Calu3 (cell line): ENCODE measurements around the gene ABAT. TPM values are rescaled to one million over a fixed set of nuclear protein-coding genes. Genes with fewer than 3 reads are reported as not detected.

ENCODE experiments used
- BruUV-seq: library from RNA; stranded (reverse); fragments of 400-500 nt; replicated peaks from 2 replicates; lab custom pipeline; 2021; lab: Mats Ljungman, UMichigan
- CTCF ChIA-PET: fragments of 300-600 bp; sonication (Branson Sonifier 250); formaldehyde crosslinking; loops from one replicate; lab custom pipeline; 2022; ENCODE audit warnings: antibody characterized with exemption; lab: Charles Lee
- DNase-seq: peaks from one replicate; pipeline ENCODE4 v3.0.0; 2022
- H3K27ac Mint-ChIP-seq: one replicate; pipeline ENCODE4 v1.8.0; 2022; ENCODE audit warnings: mixed read lengths; ENCODE audit not compliant: unreplicated experiment
- H3K27me3 Mint-ChIP-seq: one replicate; pipeline ENCODE4 v1.8.0; 2022; ENCODE audit warnings: mixed read lengths; ENCODE audit not compliant: unreplicated experiment
- H3K36me3 Mint-ChIP-seq: one replicate; pipeline ENCODE4 v1.8.0; 2022; ENCODE audit warnings: mild to moderate bottlenecking, moderate library complexity, mixed read lengths; ENCODE audit not compliant: insufficient read depth, unreplicated experiment
- H3K4me1 Mint-ChIP-seq: one replicate; pipeline ENCODE4 v1.8.0; 2022; ENCODE audit warnings: mild to moderate bottlenecking, low read depth, mixed read lengths; ENCODE audit not compliant: unreplicated experiment
- H3K4me3 Mint-ChIP-seq: one replicate; pipeline ENCODE4 v1.8.0; 2022; ENCODE audit warnings: mild to moderate bottlenecking, low read depth, moderate library complexity, mixed read lengths; ENCODE audit not compliant: unreplicated experiment
- H3K9me3 Mint-ChIP-seq: one replicate; pipeline ENCODE4 v1.8.0; 2022; ENCODE audit warnings: low read depth, mixed read lengths; ENCODE audit not compliant: unreplicated experiment
- intact Hi-C: fragments of 100-400 bp; cut with micrococcal nuclease; formaldehyde crosslinking; loops from one replicate; pipeline ENCODE4 v1.10.0; 2022; ENCODE audit not compliant: unreplicated experiment
- total RNA-seq: library from RNA; stranded (reverse); gene quantifications from 2 replicates; pipeline ENCODE4 v1.2.3, GENCODE V29; 2022
- TF ChIP-seq, protein P1 (sequence below): fragments of 200-600 bp; IDR thresholded peaks from one replicate; pipeline ENCODE4 v1.8.0; 2022; ENCODE audit warnings: antibody characterized with exemption; ENCODE audit not compliant: unreplicated experiment

ABAT gene
- total RNA-seq, 1 experiment from 2014 or later: 12.6 TPM

DNA sequence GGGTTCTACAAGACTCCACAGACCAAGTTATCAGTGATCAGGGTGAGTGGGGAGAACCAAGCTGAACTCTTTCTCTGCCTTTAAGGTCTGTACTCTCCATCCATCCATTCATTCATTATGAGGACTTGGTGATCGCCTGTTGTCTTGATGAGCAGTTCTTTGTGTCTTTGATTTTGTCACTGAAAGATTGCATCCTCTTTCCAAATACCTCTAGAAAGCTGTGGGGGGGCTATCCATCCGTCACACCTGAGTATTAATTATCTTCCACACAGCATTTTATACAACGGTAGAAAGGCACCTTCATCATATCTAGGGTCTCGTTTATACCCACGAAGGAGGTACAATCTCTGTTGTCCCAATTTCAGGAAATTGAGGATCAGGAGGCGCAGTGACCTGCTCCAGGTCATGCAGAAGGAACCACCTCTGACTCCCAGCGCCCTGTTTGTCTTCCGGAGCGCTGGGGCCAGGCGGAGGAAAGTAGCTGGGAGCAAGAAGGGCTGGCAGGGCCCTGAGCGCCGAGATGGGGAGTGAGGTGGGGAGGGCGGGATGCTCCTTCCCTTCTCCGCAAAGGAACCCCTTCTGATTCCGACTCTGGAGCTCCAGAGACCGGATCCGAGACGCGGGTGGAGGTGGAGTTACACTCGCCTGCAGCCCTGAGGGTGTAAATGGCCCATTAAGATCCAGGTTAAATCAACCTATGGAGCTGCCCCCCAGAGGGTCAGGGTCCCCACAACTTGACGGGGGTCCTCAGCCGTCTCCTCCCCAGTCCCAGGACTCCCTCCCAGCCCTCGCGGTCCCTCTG is 605 bp upstream of the ABAT start:
- Mint-ChIP-seq H3K27me3 (no peaks in the 10 kb centered on the region), H3K4me3 (peak overlapping the region; percentile 88), H3K27ac (peak overlapping the region; percentile 73), H3K36me3 (peaks cover 21% of the 10 kb centered on the region), H3K4me1 (peaks cover 47% of the 10 kb centered on the region), H3K9me3 (no peaks in the 10 kb centered on the region)
- CTCF ChIA-PET: interaction anchor here (0.5 kb wide), 1 partner anchor 360 kb away, joined by 5 read pairs; no protein-coding TSS in a partner anchor
- intact Hi-C loops: no loop called here
- no TSS peak for BruUV-seq
- TF ChIP-seq, protein P1, sequence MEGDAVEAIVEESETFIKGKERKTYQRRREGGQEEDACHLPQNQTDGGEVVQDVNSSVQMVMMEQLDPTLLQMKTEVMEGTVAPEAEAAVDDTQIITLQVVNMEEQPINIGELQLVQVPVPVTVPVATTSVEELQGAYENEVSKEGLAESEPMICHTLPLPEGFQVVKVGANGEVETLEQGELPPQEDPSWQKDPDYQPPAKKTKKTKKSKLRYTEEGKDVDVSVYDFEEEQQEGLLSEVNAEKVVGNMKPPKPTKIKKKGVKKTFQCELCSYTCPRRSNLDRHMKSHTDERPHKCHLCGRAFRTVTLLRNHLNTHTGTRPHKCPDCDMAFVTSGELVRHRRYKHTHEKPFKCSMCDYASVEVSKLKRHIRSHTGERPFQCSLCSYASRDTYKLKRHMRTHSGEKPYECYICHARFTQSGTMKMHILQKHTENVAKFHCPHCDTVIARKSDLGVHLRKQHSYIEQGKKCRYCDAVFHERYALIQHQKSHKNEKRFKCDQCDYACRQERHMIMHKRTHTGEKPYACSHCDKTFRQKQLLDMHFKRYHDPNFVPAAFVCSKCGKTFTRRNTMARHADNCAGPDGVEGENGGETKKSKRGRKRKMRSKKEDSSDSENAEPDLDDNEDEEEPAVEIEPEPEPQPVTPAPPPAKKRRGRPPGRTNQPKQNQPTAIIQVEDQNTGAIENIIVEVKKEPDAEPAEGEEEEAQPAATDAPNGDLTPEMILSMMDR: no peak
- DNase-seq: no peak

DNA sequence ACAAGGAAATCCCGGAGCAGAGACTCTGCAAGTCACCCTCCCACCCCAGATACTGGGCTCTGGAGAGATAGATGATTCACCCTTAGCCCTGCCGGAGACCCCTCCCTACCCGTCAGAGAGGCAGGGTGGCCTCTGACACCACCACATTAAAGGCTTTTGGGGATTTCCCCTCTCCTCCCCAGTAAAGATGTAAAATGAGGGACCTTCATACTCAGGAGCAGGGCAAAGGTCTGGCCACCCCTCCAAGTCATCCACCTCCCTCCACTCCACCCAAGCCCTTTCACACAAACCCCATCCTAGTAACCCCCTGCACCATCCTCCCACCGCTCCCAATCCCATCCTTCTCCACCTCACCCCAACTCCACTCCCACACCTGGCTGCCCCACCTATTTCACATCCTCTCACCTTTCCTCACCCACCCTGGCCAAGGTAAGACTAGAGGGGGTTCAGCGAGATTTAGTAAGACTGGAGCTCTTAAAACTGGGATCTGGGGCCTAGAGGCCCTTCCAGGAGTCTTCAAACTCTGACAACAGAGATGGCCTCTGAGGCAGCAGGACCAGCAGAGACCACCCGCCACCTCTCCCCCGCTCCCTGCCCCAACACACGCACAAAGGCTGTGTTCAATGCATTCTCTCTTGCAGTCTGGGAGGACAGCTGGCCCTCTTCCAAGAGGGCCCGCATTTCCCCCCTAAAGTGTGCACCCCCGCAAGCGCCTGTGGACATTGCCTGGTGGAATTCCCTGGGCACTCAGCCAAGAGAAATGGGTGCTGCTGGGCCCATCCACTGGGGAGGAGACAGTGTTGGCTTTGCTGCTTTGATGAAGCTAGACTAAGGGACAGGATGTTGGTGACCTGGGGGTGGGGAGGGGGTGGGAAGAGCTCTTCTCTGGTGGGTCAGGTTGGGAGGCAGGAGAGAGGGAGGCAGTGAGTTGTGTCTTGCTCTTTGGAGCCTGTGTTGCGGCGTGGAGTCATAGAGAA is 1.1 kb downstream of the ABAT start:
- Mint-ChIP-seq H3K4me3 (peak overlapping the region; percentile 88), H3K27ac (peak overlapping the region; percentile 73), H3K27me3 (no peaks in the 10 kb centered on the region), H3K36me3 (peaks cover 27% of the 10 kb centered on the region), H3K4me1 (peaks cover 60% of the 10 kb centered on the region), H3K9me3 (peaks cover 3% of the 10 kb centered on the region)
- no peak for DNase-seq
- TF ChIP-seq, protein P1: no peak
- BruUV-seq: no TSS peak
- intact Hi-C loops: loop anchor here (5.0 kb wide), 1 partner anchor 122 kb away; the partner anchor contains the start of genes PMM2 and TMEM186
- CTCF ChIA-PET: no interaction called here

DNA sequence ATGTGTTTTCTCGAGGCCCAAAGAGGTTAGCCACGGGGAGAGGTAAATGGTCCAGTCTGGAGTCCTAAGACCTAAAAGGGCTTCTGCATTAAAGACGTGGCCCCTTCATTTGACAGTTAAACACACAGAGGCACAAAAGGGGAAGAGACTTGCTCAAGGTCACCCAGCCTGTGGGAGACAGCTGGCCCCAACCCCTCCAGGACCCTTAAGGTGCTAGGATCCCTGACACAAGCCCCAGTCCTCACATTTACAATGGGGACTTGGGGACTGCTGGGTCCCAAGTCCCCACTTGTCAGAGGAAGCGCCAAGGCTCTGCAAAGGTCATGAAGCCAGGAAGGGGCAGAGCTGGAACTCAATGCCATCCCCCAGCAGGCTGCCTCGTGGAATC is 1.7 kb downstream of the ABAT start:
- peak overlapping the region; percentile 88 for H3K4me3 Mint-ChIP-seq
- H3K27me3 Mint-ChIP-seq: no peaks in the 10 kb centered on the region
- intact Hi-C loops: loop anchor here (5.0 kb wide), 1 partner anchor 121 kb away; the partner anchor contains the start of genes PMM2 and TMEM186
- peaks cover 60% of the 10 kb centered on the region for H3K4me1 Mint-ChIP-seq
- TSS peak; percentile 16 for BruUV-seq
- DNase-seq: no peak
- peaks cover 27% of the 10 kb centered on the region for H3K36me3 Mint-ChIP-seq
- H3K9me3 Mint-ChIP-seq: peaks cover 3% of the 10 kb centered on the region
- H3K27ac Mint-ChIP-seq: no peak overlapping the region
- CTCF ChIA-PET: no interaction called here
- TF ChIP-seq, protein P1: no peak

DNA sequence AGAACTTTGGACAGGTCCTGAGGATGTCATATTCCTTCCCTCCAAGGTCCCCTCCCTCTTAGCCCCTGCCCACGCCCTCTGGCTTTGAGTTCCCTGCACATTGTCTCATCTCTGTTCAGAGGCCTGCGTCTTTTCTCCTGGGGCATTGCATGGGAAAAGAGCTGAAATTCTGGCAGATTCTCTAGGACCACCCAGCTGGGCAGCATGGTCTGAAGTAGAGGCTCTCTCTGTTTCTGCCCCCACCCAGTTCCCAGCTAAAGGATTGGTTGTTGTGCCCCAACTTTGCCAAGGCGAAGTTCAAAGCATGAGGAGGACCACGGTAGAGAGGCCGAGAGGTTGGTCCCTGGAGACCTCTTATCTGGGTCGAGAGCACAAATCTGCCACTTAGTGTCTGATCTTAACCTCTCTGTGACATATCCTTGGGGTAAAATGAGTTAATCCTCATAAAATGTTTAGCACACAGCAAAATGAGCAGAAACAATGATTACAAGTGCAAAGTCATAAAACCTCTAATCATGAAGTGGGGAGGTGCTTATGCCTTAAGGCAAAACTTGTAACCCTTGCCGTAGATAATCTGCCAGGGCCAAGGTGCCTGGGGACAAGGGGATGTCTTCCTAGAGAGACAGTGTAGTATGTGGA is 2.4 kb downstream of the ABAT start:
- CTCF ChIA-PET: no interaction called here
- no peak for DNase-seq
- Mint-ChIP-seq H3K27me3 (no peaks in the 10 kb centered on the region), H3K4me1 (peaks cover 60% of the 10 kb centered on the region), H3K9me3 (peaks cover 3% of the 10 kb centered on the region), H3K27ac (no peak overlapping the region), H3K36me3 (peaks cover 27% of the 10 kb centered on the region), H3K4me3 (no peak overlapping the region)
- no TSS peak for BruUV-seq
- intact Hi-C loops: loop anchor here (5.0 kb wide), 1 partner anchor 120 kb away; the partner anchor contains the start of genes PMM2 and TMEM186
- TF ChIP-seq, protein P1: no peak
